ENCODE results near the gene DMP1.
A peak's percentile ranks its signal among the peaks of the same experiment; 100 is the strongest.
"Not testable (repeated sequence)": the region's sequence is repeated elsewhere in the genome, so short reads cannot be mapped to it uniquely, and the experiment has no call there.

Gene DMP1

DNA sequence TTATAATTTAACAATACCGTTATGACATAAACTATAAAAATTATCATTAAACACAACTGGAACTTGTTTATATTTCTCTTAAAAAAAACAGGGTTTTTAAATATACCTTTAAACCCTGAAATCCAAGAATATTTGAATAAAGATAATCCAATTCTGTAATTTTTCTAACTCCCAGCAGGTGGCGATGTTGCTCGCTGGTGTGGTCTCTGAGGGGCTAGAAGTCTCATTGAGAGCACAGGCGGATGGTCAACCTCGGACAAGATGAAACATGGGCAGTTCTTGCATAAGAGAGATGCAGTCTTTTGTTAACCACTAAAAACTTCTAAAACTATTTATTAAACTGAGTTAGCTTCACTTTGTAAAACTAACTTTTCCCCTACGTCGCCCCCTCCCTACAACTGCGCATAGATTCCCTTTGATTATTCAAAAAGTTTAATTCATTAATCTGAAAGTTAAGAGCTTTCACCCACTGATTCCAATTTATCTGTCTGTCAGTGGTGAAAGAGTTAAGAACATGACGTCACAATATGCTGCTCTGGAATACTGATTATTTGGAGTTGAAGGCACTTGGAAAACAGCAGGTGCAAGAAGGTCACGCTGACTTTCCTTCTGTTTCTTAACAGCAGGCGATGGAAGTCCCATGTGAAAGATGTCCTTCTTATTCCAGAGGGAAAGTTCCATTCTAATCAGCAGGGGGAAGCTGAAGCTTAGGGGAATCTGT is 29.5 kb downstream of the DMP1 start:
- DNase-seq = peak in 46 of 56 donors; percentile 2 to 68 (median 33)

DNA sequence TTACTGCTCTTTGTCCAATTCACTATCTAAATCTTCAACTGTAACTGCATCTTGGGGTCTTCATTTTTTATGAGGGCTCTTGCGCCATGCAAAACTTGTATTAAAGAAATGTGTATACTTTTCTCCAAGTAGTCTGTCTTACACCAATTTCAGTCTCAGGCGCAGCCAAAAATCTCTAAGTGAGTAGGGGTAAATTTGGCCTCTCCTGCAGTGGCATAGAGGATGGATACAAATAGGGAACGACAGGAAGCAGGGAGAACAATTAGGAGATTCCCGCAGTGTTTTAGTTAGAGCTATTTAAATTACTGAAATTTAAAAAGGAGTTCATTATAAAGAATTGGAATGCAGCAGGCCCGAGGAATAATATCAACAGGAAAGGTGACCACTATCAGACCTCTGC is 30.2 kb downstream of the DMP1 start:
- DNase-seq = no peak

DNA sequence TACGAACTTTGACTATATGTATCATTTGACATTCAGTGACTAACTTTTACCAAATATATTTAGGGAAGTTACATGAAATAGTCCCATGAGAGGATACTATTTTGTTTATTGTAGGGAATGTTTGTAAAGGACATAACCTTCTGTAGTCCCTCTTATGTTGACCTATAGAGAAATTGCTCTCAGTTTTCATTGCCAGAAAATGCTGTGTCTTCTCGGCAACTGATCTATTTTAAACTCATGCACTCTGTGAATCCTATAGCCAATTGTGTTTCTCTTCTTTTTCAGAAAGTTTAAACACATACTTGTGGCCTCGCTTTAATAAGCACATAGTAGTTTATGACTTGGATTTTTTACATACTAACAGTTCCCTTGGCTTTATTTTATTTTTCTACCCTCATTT is 38.2 kb downstream of the DMP1 start:
- no peak for DNase-seq

DNA sequence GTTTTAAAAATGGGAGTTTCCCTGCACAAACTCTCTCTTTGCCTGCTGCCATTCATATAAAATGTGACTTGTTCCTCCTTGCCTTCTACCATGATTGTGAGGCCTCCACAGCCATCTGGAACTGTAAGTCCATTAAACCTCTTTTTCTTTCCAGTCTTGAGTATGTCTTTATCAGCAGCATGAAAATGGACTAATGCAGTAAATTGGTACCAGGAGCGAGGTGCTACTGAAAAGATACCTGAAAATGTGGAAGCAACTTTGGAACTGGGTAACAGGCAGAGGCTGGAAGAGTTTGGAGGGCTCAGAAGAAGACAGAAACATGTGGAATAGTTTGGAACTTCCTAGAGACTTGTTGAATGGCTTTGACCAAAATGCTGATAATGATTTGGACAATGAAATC is 40.9 kb downstream of the DMP1 start:
- not testable (repeated sequence) for DNase-seq

DNA sequence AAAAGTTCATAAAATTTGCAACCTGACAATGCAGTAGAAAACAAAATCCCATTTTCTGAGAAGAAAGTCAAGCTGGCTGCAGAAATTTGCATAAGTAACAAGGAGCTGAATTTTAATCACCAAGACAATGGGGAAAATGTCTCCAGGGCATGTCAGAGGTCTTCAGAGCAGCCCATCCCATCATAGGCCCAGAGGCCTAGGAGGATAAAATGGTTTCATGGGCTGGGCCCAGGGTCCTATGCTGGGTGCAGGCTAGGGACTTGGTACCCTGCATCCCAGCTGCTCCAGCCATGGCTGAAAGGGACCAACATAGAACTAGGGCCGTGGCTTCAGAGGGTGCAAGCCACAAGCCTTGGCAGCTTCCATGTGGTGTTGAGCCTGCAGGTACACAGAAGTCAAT is 42.0 kb downstream of the DMP1 start:
- DNase-seq = not testable (repeated sequence)

DNA sequence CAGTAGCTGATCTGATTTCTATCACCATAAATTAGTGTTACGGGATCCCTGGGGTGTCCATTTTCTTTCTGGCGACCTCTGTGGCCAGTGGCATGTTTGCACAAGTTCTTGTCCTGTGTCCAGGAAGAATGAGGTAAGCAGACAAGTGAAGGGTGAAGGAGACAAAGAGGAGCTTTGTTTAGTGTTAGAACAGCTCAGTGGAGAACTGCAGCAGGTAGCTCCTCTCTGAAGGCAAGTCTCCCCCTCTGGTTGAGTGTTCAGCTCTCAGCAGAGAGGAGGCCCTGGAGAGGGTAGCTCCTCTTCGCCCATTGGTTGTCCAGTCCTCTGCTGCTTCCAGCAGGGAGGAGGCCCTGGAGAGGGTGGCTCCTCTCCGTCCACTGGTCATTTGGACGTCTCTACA is 47.2 kb downstream of the DMP1 start:
- DNase-seq = no peak

DNA sequence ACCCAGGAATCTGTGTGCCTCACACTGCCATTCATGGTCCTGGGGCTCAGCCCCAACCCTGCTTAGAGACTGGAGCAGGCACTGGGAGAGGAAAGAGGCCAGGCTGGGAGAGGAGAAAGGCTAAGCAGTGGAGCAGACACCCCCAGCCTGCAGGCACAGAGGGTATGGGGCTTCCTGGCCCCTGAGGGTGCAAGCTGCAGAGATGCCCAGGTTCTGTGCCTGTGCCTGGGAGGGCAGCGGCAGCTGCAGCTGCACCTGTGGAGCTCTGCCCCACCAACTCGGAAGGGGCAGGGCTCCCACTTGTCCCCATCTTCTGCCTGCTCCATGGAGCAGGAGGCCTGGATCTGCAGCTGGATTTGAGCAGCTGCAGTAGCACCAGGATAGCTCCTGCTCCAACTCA is 47.9 kb downstream of the DMP1 start:
- DNase-seq = no peak

DNA sequence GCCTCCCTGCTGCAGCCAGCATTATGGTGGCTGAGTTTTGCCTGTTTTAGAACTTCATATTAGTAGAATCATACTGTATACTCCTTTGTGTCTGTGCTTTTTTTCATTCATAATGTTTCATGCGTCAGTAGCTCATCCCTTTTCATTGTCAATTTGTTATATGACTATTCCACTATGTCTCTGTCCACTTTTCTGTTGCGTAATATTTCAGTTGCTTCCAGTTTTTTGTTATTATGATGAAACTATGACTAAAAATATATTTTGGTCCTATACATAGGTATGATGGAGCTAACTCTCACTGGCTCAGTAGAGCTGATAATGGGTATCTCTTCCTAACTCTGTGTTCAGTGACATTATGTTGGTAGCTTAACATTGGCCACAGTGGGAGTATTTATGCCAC is 48.3 kb downstream of the DMP1 start:
- no peak for DNase-seq

DNA sequence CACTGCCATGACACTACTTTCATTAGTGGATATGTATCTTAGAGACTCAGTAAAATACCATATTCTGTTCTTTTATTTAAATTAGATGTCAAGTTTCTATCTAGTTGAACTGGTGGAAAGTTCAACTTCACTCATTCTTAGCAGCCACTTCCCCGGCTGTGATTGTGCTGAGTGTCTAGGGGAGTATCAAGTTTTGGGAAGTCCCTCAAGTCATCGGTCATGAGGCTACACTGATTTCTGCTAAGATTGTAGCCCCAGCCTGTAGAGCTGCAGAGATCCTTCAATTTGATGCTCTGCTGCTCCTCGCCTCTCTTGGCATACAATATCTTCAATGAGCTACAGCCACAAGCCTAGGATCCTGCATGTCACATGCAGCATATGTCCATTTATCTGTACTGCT is 53.9 kb downstream of the DMP1 start:
- DNase-seq = no peak

DNA sequence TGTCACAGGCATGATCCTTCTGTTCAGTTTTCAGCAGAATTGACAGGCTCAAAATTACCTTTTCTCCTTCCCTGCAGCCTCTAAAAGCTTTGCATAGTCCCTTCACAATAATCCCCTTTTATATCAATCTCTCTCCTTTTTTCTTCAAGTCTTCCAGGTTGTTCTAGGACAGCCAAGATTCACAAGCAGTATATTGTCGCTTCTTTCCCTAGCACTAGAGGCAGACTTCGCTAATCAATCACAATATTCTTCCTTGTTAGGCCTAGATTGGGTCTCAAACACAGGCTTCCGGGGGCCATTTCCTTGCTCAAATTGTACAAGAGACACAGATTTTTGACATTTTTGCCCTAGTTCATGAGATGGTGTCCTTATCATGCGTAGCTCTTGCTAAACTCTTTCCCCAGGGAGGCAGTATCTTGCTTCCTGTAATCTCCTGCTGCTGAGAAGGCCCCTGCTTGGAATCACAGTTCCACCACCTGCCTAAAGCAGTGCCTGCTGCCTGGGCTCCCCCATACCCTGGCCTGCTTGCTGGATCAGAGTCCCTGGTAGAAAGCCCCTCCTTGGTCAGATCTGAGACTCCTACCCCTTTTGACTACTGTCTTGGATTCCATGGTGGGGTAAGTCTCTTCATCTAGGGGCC is 57.3 kb downstream of the DMP1 start:
- no peak for DNase-seq

Measured in nucleus accumbens (tissue), 56 donors.